B cell (primary cell): ENCODE results near the gene FSTL5. TPM values are rescaled to one million over a fixed set of nuclear protein-coding genes. Genes with fewer than 3 reads are reported as not detected.

ENCODE experiments used
- ATAC-seq: fragments of 200-7000 bp; cut with Tn5 transposase; one replicate; pipeline ENCODE4 v1.10.0; 2021; ENCODE audit warnings: low read depth, mild to moderate bottlenecking, moderate number of reproducible peaks, moderate library complexity
- CTCF ChIA-PET: fragments of 350-600 bp; sonication (Branson Sonifier 250); formaldehyde crosslinking; loops from one replicate; lab custom pipeline; 2021; ENCODE audit warnings: antibody characterized with exemption, inconsistent platforms; lab: Charles Lee
- POLR2A ChIA-PET: fragments of 350-600 bp; sonication (Branson Sonifier 250); formaldehyde crosslinking; loops from one replicate; lab custom pipeline; 2021; ENCODE audit warnings: antibody characterized with exemption; lab: Charles Lee
- DNase-seq: peaks from one replicate; pipeline ENCODE4 v3.0.0; 2013
- H2AFZ ChIP-seq: 2 replicates; pipeline ENCODE4 v1.6.1; 2012; ENCODE audit warnings: mild to moderate bottlenecking, low read depth, low read length; ENCODE audit not compliant: insufficient read depth, poor library complexity, severe bottlenecking
- H3K27ac ChIP-seq, 2 donors: 1 replicate in 1 of 2; 2 replicates in 1 of 2; pipeline ENCODE4 v1.5.1; 2012 to 2013; ENCODE audit warnings: low read length in 2 of 2, mild to moderate bottlenecking in 2 of 2, moderate library complexity in 1 of 2
- H3K27me3 ChIP-seq, 4 experiments: fragments of 200-600 bp in 1 of 4; sonication (generic) in 1 of 4; replicated peaks in 1 of 4; 1 replicate in 2 of 4; 2 replicates in 2 of 4; pipeline versions ENCODE4 v1.6.1 to v1.7.0; 2013 to 2016; ENCODE audit warnings: low read length in 3 of 4, mild to moderate bottlenecking in 2 of 4, mixed read lengths in 1 of 4, moderate library complexity in 1 of 4; ENCODE audit not compliant: insufficient read depth in 4 of 4, control insufficient read depth in 3 of 4; ENCODE audit errors: control extremely low read depth in 1 of 4
- H3K36me3 ChIP-seq, 2 experiments: replicated peaks in 1 of 2; 1 replicate in 1 of 2; 2 replicates in 1 of 2; pipeline versions ENCODE4 v1.6.1 to v1.7.1; 2013; ENCODE audit warnings: low read length in 1 of 2; ENCODE audit not compliant: insufficient read depth in 2 of 2, control insufficient read depth in 1 of 2; ENCODE audit errors: control extremely low read depth in 1 of 2, extremely low read depth in 1 of 2
- H3K4me1 ChIP-seq, 2 donors: fragments of 200-600 bp in 1 of 2; sonication (generic) in 1 of 2; 1 replicate in 1 of 2; 2 replicates in 1 of 2; pipeline versions ENCODE4 v1.5.1 to v1.6.1; 2013 to 2017; ENCODE audit warnings: low read length in 2 of 2; ENCODE audit not compliant: control insufficient read depth in 2 of 2, insufficient read depth in 2 of 2
- H3K4me2 ChIP-seq: replicated peaks from 2 replicates; pipeline ENCODE3; 2012; ENCODE audit warnings: mild to moderate bottlenecking, low read depth, low read length; ENCODE audit not compliant: poor library complexity, severe bottlenecking
- H3K4me3 ChIP-seq, 5 experiments: fragments of 200-600 bp in 1 of 5; sonication (generic) in 1 of 5; 1 replicate in 3 of 5; 2 replicates in 2 of 5; pipeline versions ENCODE4 v1.5.1 to v1.7.0; 2011 to 2016; ENCODE audit warnings: low read length in 4 of 5, mild to moderate bottlenecking in 4 of 5, low read depth in 2 of 5, control low read depth in 1 of 5, moderate library complexity in 1 of 5; ENCODE audit not compliant: insufficient read depth in 1 of 5; ENCODE audit errors: control extremely low read depth in 1 of 5, extremely low read depth in 1 of 5
- H3K79me2 ChIP-seq: fragments of 200-600 bp; sonication (generic); one replicate; pipeline ENCODE4 v1.6.0; 2016; ENCODE audit warnings: low read length; ENCODE audit not compliant: control insufficient read depth, insufficient read depth
- H3K9ac ChIP-seq: fragments of 200-600 bp; sonication (generic); 2 replicates; pipeline ENCODE4 v1.6.1; 2017; ENCODE audit warnings: mild to moderate bottlenecking, low read length, moderate library complexity
- H3K9me3 ChIP-seq, 3 donors: one replicate each; pipeline versions ENCODE4 v1.6.1 to v1.7.1; 2013; ENCODE audit warnings: low read length in 2 of 3; ENCODE audit not compliant: control insufficient read depth in 2 of 3, insufficient read depth in 1 of 3; ENCODE audit errors: control extremely low read depth in 1 of 3
- H4K20me1 ChIP-seq: 2 replicates; pipeline ENCODE4 v1.6.0; 2012; ENCODE audit warnings: mild to moderate bottlenecking, low read length; ENCODE audit not compliant: insufficient read depth, control insufficient read depth, poor library complexity, severe bottlenecking
- H3K27ac Mint-ChIP-seq: one replicate; pipeline ENCODE4 v1.8.0; 2021; ENCODE audit warnings: mixed read lengths
- H3K27me3 Mint-ChIP-seq: one replicate; pipeline ENCODE4 v1.8.0; 2021; ENCODE audit warnings: mixed read lengths
- H3K4me1 Mint-ChIP-seq: one replicate; pipeline ENCODE4 v1.8.0; 2021; ENCODE audit warnings: mixed read lengths
- H3K4me3 Mint-ChIP-seq: one replicate; pipeline ENCODE4 v1.8.0; 2021; ENCODE audit warnings: mixed read lengths
- H3K9me3 Mint-ChIP-seq: one replicate; pipeline ENCODE4 v1.8.0; 2022; ENCODE audit warnings: mixed read lengths; ENCODE audit not compliant: insufficient read depth
- EZH2 ChIP-seq: IDR thresholded peaks from 2 replicates; pipeline ENCODE4 v1.6.1; 2012; ENCODE audit warnings: borderline replicate concordance, low read depth, mild to moderate bottlenecking, moderate library complexity, low read length; ENCODE audit not compliant: insufficient read depth, poor library complexity, severe bottlenecking
- WGBS: methylation state at CpG from one replicate; pipeline ENCODE4 v1.1.5; 2013; ENCODE audit warnings: missing lambda C conversion rate; ENCODE audit not compliant: insufficient coverage; 5-methylcytosine and 5-hydroxymethylcytosine counted together
- intact Hi-C: fragments of 100-400 bp; cut with micrococcal nuclease; formaldehyde crosslinking; loops from one replicate; pipeline ENCODE4 v1.10.0; 2022
- polyA plus RNA-seq: library from polyadenylated mRNA; depleted of rRNA; stranded (reverse); fragments of >200 nt; gene quantifications from 2 replicates; pipeline ENCODE4 v1.2.3, GENCODE V29; 2012
- total RNA-seq, 2 donors: library from RNA; stranded (reverse); fragments of 120-200 nt in 1 of 2; gene quantifications; 1 replicate in 1 of 2; 2 replicates in 1 of 2; pipeline versions ENCODE4 v1.2.3 to v1.2.4, GENCODE V29; 2013 to 2022
- TF ChIP-seq, protein P1 (sequence below): fragments of 200-600 bp; IDR thresholded peaks from one replicate; pipeline ENCODE4 v1.8.0; 2022; ENCODE audit warnings: antibody characterized with exemption, mild to moderate bottlenecking

Gene FSTL5
- total and polyA plus RNA-seq, 2 donors (not counting 1 experiment from before 2014, with no cell fraction given): not detected

DNA sequence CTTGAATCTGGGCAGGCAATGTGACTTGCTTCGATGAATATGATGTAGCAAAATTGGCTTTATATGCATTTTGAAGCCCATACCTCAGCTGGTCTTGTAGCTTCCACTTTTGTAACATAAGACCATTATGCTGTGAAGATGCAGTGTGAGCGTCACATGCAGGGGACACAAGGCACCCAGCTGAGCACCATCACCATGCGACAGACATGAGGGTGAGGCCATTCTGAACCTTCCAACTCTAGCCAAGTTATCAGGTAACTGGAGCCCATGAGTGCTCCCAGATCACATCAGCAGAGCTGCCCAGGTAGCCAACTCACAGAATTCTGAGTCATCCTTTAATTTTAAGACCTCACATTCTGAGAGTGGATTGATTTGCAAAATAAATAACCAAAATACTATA lies 705.9 kb downstream of the FSTL5 start:
- 90% methylated on average over 2 of the region's 3 CpGs for WGBS
- Mint-ChIP-seq H3K4me3 (no peak overlapping the region), H3K4me1 (no peaks in the 10 kb centered on the region), H3K9me3 (no peaks in the 10 kb centered on the region), H3K27ac (no peak overlapping the region), H3K27me3 (no peaks in the 10 kb centered on the region)
- Histone ChIP-seq H3K9ac (no peak overlapping the region), H3K4me3 (no peak overlapping the region), H3K36me3 (no peaks in the 10 kb centered on the region), H3K4me2 (no peak overlapping the region), H3K9me3 (peaks cover 0 to 3% (median 0%) of the 10 kb centered on the region in 3 donors), H3K27ac (no peak overlapping the region), H2AFZ (no peak overlapping the region), H3K79me2 (no peaks in the 10 kb centered on the region), H3K4me1 (no peaks in the 10 kb centered on the region), H3K27me3 (no peaks in the 10 kb centered on the region), H4K20me1 (no peaks in the 10 kb centered on the region)
- intact Hi-C loops: no loop called here
- ChIA-PET CTCF (interaction anchor here (0.6 kb wide), 1 partner anchor 17 kb away, joined by 5 read pairs; no protein-coding TSS in a partner anchor), POLR2A (no interaction called here)
- DNase-seq (no peak), ATAC-seq (no peak)
- no peak for TF ChIP-seq EZH2
- TF ChIP-seq, protein P1, sequence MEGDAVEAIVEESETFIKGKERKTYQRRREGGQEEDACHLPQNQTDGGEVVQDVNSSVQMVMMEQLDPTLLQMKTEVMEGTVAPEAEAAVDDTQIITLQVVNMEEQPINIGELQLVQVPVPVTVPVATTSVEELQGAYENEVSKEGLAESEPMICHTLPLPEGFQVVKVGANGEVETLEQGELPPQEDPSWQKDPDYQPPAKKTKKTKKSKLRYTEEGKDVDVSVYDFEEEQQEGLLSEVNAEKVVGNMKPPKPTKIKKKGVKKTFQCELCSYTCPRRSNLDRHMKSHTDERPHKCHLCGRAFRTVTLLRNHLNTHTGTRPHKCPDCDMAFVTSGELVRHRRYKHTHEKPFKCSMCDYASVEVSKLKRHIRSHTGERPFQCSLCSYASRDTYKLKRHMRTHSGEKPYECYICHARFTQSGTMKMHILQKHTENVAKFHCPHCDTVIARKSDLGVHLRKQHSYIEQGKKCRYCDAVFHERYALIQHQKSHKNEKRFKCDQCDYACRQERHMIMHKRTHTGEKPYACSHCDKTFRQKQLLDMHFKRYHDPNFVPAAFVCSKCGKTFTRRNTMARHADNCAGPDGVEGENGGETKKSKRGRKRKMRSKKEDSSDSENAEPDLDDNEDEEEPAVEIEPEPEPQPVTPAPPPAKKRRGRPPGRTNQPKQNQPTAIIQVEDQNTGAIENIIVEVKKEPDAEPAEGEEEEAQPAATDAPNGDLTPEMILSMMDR: no peak

DNA sequence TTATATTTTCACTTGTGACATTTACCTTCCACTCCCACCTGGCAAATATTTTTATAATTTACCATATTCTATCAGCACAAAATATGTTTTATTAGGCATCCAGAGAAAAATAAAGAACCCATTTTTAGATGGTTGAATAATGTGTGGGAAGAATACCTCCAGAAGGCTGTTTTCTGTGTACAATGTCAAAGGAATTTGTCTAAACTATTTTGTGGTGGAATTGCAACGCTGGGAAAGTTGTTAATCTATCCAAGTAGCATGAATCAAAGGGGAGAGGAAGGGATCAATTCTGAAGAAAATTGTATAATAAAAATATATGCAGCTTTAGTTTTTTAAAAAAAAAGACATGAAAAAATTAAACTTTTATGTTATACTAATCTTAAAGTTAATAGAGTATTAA lies 706.5 kb downstream of the FSTL5 start:
- H3K4me1 Mint-ChIP-seq: no peaks in the 10 kb centered on the region

More for the DNA sequence above, 706.5 kb downstream of the FSTL5 start:
- Histone ChIP-seq H3K79me2 (no peaks in the 10 kb centered on the region), H4K20me1 (no peaks in the 10 kb centered on the region), H3K4me2 (no peak overlapping the region), H3K36me3 (no peaks in the 10 kb centered on the region), H3K9ac (no peak overlapping the region), H3K27me3 (no peaks in the 10 kb centered on the region), H2AFZ (no peak overlapping the region), H3K9me3 (peaks cover 0 to 3% (median 0%) of the 10 kb centered on the region in 3 donors), H3K4me1 (no peaks in the 10 kb centered on the region), H3K27ac (no peak overlapping the region), H3K4me3 (no peak overlapping the region)
- DNase-seq (no peak), ATAC-seq (no peak)
- TF ChIP-seq EZH2: no peak
- TF ChIP-seq, protein P1: no peak
- no CpG with 5 or more reads among the region's 1 CpG for WGBS
- no peaks in the 10 kb centered on the region for H3K9me3 Mint-ChIP-seq
- H3K27ac Mint-ChIP-seq: no peak overlapping the region
- intact Hi-C loops: no loop called here
- ChIA-PET POLR2A (no interaction called here), CTCF (no interaction called here)
- no peak overlapping the region for H3K4me3 Mint-ChIP-seq
- H3K27me3 Mint-ChIP-seq: no peaks in the 10 kb centered on the region
